ENCODE data around the gene SEPTIN5. TPM values are rescaled to one million over a fixed set of nuclear protein-coding genes. Genes with fewer than 3 reads are reported as not detected.

Gene SEPTIN5
- total and polyA plus RNA-seq, 2 experiments from 2014 or later = 4.3 to 17.2 TPM

- no peak for TF ChIP-seq ZNF114 (CRISPR knock-in tag; IDR thresholded peaks at IDR 0.05)
- no peak for TF ChIP-seq EZH2phosphoT487 (IDR thresholded peaks at IDR 0.05; ENCODE audit: unreplicated experiment)
- no peak for TF ChIP-seq CTCF (conservative IDR thresholded peaks at IDR 0.05; ENCODE audit: low read depth in 2 of 2)
- no peak for TF ChIP-seq NANOG (IDR thresholded peaks at IDR 0.05; ENCODE audit: borderline replicate concordance)
- no peak for TF ChIP-seq POLR2AphosphoS5 (IDR thresholded peaks at IDR 0.05; ENCODE audit: low read depth)
- no peak for TF ChIP-seq STAT1 (IDR thresholded peaks at IDR 0.05; ENCODE audit: unreplicated experiment)
- no peak for TF ChIP-seq ZNF331 (CRISPR knock-in tag; IDR thresholded peaks at IDR 0.05; ENCODE audit: low read depth)
- TF ChIP-seq REST (IDR thresholded peaks at IDR 0.05; ENCODE audit: unreplicated experiment) = no peak
- TF ChIP-seq, protein P1, sequence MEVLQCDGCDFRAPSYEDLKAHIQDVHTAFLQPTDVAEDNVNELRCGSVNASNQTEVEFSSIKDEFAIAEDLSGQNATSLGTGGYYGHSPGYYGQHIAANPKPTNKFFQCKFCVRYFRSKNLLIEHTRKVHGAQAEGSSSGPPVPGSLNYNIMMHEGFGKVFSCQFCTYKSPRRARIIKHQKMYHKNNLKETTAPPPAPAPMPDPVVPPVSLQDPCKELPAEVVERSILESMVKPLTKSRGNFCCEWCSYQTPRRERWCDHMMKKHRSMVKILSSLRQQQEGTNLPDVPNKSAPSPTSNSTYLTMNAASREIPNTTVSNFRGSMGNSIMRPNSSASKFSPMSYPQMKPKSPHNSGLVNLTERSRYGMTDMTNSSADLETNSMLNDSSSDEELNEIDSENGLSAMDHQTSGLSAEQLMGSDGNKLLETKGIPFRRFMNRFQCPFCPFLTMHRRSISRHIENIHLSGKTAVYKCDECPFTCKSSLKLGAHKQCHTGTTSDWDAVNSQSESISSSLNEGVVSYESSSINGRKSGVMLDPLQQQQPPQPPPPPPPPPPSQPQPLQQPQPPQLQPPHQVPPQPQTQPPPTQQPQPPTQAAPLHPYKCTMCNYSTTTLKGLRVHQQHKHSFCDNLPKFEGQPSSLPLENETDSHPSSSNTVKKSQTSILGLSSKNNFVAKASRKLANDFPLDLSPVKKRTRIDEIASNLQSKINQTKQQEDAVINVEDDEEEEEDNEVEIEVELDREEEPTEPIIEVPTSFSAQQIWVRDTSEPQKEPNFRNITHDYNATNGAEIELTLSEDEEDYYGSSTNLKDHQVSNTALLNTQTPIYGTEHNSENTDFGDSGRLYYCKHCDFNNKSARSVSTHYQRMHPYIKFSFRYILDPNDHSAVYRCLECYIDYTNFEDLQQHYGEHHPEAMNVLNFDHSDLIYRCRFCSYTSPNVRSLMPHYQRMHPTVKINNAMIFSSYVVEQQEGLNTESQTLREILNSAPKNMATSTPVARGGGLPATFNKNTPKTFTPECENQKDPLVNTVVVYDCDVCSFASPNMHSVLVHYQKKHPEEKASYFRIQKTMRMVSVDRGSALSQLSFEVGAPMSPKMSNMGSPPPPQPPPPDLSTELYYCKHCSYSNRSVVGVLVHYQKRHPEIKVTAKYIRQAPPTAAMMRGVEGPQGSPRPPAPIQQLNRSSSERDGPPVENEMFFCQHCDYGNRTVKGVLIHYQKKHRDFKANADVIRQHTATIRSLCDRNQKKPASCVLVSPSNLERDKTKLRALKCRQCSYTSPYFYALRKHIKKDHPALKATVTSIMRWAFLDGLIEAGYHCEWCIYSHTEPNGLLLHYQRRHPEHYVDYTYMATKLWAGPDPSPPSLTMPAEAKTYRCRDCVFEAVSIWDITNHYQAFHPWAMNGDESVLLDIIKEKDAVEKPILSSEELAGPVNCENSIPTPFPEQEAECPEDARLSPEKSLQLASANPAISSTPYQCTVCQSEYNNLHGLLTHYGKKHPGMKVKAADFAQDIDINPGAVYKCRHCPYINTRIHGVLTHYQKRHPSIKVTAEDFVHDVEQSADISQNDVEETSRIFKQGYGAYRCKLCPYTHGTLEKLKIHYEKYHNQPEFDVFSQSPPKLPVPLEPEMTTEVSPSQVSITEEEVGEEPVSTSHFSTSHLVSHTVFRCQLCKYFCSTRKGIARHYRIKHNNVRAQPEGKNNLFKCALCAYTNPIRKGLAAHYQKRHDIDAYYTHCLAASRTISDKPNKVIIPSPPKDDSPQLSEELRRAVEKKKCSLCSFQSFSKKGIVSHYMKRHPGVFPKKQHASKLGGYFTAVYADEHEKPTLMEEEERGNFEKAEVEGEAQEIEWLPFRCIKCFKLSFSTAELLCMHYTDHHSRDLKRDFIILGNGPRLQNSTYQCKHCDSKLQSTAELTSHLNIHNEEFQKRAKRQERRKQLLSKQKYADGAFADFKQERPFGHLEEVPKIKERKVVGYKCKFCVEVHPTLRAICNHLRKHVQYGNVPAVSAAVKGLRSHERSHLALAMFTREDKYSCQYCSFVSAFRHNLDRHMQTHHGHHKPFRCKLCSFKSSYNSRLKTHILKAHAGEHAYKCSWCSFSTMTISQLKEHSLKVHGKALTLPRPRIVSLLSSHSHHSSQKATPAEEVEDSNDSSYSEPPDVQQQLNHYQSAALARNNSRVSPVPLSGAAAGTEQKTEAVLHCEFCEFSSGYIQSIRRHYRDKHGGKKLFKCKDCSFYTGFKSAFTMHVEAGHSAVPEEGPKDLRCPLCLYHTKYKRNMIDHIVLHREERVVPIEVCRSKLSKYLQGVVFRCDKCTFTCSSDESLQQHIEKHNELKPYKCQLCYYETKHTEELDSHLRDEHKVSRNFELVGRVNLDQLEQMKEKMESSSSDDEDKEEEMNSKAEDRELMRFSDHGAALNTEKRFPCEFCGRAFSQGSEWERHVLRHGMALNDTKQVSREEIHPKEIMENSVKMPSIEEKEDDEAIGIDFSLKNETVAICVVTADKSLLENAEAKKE (CRISPR knock-in tag; IDR thresholded peaks at IDR 0.05) = no peak
- no peak for TF ChIP-seq CREB1 (CRISPR knock-in tag; IDR thresholded peaks at IDR 0.05; ENCODE audit: low read depth)
- TF ChIP-seq EZH2 (IDR thresholded peaks at IDR 0.05; ENCODE audit: low read depth, unreplicated experiment) = no peak
- TF ChIP-seq ETS1 (IDR thresholded peaks at IDR 0.05) = no peak
- H3K4me3 ChIP-seq = no peak overlapping the region
- H3K27me3 ChIP-seq (ENCODE audit: insufficient read depth) = peaks cover 69% of the 10 kb centered on the region
- no peaks in the 10 kb centered on the region for H3K36me3 ChIP-seq (ENCODE audit: insufficient read depth)
- no peak overlapping the region for H3K27ac Mint-ChIP-seq
- no peaks in the 10 kb centered on the region for H3K79me2 ChIP-seq (replicated peaks; ENCODE audit: insufficient read depth)
- no peak overlapping the region for H3K27ac ChIP-seq (ENCODE audit: low read depth)
- H2AFZ ChIP-seq = no peak overlapping the region
- no peaks in the 10 kb centered on the region for H4K20me1 ChIP-seq (replicated peaks; ENCODE audit: insufficient read depth)
- peaks cover 9% of the 10 kb centered on the region for H3F3A ChIP-seq (replicated peaks; ENCODE audit: low read depth)
- H3K9me2 ChIP-seq (ENCODE audit: insufficient read depth) = no peaks in the 10 kb centered on the region
- H3K4me1 Mint-ChIP-seq = peaks cover 15% of the 10 kb centered on the region
- no peaks in the 10 kb centered on the region for H3K36me3 Mint-ChIP-seq (ENCODE audit: low read depth)
- H3K27me3 Mint-ChIP-seq (ENCODE audit: insufficient read depth, low read depth, poor library complexity) = peaks cover 66% of the 10 kb centered on the region
- H3K4me2 ChIP-seq = no peak overlapping the region
- peaks cover 15% of the 10 kb centered on the region for H3K4me1 ChIP-seq (ENCODE audit: insufficient read depth)
- DNase-seq (ENCODE audit: low spot score) (no peak), ATAC-seq (no peak)
- H3K9me3 Mint-ChIP-seq = peaks cover 3% of the 10 kb centered on the region; the same call in 1 of the 3 replicates
- H3K4me3 Mint-ChIP-seq = no peak overlapping the region
Observed at GRCh38 chr22:19769393-19769715, 55.1 kb downstream of the SEPTIN5 start.
